Choroid plexus epithelial cell (primary cell): Measurements from ENCODE around the gene B3GNT7.

ENCODE experiments used
- DNase-seq: peaks from one replicate; pipeline ENCODE4 v3.0.0-alpha.2; 2010; ENCODE audit warnings: low read depth
- H3K4me3 ChIP-seq: 2 replicates; pipeline ENCODE4 v1.5.1; 2011; ENCODE audit warnings: low read depth, mild to moderate bottlenecking, control low read depth, low read length, moderate library complexity
- CTCF ChIP-seq: conservative IDR thresholded peaks from 2 replicates; pipeline ENCODE4 v1.5.1; 2011; ENCODE audit warnings: low read depth, mild to moderate bottlenecking, control low read depth, inconsistent platforms, low read length, moderate library complexity

The B3GNT7 gene

GRCh38 chr2:231367178-231367577 lies 28.3 kb upstream of the B3GNT7 start:
- no peak for TF ChIP-seq CTCF
- DNase-seq = no peak
- no peak overlapping the region for H3K4me3 ChIP-seq

GRCh38 chr2:231369580-231370428 lies 25.7 kb upstream of the B3GNT7 start:
- no peak for TF ChIP-seq CTCF
- H3K4me3 ChIP-seq = no peak overlapping the region
- DNase-seq = no peak

- H3K4me3 ChIP-seq = no peak overlapping the region
- TF ChIP-seq CTCF = no peak
- DNase-seq = no peak
These were observed 25.1 kb upstream of the B3GNT7 start for GRCh38 chr2:231370429-231370748.

GRCh38 chr2:231370749-231371429 lies 24.6 kb upstream of the B3GNT7 start:
- H3K4me3 ChIP-seq = no peak overlapping the region
- DNase-seq = no peak
- no peak for TF ChIP-seq CTCF

- DNase-seq = no peak
- no peak overlapping the region for H3K4me3 ChIP-seq
- TF ChIP-seq CTCF = no peak
These were observed 24.0 kb upstream of the B3GNT7 start for GRCh38 chr2:231371430-231372054.

- DNase-seq = no peak
- H3K4me3 ChIP-seq = no peak overlapping the region
- no peak for TF ChIP-seq CTCF
These were observed 23.2 kb upstream of the B3GNT7 start for GRCh38 chr2:231372326-231372725.
